HG03342 (cell line): ENCODE results near the gene PTPN9.

Experiments
- ATAC-seq: cut with Tn5 transposase; IDR thresholded peaks from one replicate; pipeline ENCODE4 v1.9.1; 2021; ENCODE audit warnings: mild to moderate bottlenecking, moderate library complexity; ENCODE audit not compliant: unreplicated experiment

The PTPN9 gene

DNA sequence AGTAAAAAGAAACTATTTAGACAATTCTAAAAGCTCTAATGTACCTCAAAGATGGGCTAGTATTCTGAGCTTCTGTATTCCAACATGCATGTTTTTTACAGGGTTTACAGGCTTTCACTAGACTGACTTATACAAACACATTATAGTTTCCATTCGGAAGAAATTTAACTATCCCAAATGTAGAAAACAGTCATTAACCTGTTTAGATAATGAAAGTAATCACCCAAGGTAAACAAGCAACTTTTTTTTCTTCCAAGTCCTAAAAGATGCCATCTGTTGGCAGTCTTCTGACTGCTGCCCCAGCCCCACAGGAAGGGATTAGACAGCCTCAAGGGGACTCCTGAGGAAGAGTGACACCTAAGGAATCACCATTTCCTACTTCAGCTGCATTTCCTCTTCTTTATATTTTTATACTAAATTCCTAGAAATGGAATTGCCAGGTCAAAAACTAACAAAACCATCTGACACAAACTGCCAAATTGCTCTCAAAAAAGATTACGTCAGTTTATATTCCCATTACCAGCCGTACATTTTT is 153.1 kb downstream of the PTPN9 start:
- ATAC-seq, result no peak

- no peak for ATAC-seq
Observed at GRCh38 chr15:75422554-75422953, 156.6 kb downstream of the PTPN9 start.

DNA sequence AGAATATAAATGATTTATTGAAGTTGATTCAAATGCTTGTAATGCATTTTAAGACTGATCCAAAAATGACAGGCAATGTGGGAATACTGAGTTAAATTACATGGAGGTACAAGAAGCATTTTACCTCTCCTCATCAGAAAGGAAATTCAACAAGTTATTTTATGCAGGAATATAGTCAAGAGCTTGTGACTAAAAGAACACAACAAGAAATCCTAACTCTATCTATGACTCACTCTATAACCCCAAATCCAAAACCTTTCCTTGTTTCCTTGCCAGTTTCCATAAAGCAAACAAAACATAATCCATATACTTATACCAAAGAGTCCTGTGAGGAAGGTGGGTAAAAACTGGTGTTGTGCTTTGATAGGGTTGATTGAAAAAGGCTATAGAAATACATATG is 158.4 kb downstream of the PTPN9 start:
- no peak for ATAC-seq

DNA sequence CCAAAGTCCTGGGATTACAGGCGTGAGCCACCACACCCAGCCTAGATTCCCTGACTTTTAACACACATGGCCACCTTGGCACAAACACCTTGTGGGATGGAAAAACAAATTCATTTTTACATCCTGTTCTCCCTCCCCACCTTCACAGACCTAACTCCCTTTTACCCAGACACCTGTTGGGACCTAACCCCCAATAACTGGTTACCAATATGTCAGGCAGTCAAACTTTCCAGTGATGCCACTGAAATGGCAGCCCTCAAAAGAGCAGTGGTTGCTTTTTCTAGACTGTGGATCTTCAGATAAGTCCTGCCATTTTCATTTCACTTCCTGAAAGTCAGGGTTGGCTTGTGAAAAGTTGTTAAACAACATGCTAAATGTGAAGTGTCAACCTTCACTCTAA is 162.5 kb downstream of the PTPN9 start:
- ATAC-seq, result no peak
